Left hindlimb (tissue), 1 donor: ENCODE results near the gene SPEM2.

Source experiments
- DNase-seq: peaks from one replicate; pipeline ENCODE4 v3.0.0-alpha.2; 2018

The SPEM2 gene

DNA sequence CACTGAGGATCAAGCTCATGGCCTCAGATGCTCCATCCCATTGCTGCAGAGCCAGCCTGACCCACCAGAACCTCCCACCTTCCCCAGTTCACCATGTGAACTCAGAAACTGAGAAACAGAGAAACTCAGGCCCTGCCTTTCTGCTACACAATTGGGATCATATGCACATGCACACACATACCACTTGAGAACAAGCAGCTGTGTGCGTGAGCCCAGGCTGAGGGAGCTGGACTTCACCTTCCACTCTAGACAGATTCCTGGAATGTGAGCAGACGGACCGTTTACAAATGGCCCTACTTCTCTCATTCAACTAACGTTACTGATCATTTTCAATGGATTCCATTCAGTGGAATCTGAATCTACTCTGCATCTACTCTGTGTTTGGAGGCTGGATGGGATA, 1.7 kb upstream of the SPEM2 start:
- DNase-seq = no peak

DNA sequence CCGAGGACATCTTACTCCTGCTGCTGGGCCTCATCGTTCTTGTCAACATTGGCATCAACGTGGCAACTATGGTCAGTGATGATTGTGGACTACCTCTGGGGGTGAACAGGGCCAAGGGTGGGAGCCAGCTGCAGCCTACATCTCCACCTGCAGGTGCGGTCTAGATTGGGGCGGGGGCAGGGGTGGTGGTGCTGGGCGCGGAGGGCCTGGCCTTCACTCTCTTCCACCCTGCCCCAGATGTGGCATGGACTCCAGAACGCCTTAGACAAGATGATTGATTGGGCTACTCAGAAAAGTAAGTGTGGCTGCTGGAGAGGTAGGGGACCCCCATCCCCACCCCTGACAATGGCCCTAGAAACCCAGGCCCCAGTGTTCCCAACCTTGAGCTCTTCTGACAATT, 340 bp downstream of the SPEM2 start:
- no peak for DNase-seq

DNA sequence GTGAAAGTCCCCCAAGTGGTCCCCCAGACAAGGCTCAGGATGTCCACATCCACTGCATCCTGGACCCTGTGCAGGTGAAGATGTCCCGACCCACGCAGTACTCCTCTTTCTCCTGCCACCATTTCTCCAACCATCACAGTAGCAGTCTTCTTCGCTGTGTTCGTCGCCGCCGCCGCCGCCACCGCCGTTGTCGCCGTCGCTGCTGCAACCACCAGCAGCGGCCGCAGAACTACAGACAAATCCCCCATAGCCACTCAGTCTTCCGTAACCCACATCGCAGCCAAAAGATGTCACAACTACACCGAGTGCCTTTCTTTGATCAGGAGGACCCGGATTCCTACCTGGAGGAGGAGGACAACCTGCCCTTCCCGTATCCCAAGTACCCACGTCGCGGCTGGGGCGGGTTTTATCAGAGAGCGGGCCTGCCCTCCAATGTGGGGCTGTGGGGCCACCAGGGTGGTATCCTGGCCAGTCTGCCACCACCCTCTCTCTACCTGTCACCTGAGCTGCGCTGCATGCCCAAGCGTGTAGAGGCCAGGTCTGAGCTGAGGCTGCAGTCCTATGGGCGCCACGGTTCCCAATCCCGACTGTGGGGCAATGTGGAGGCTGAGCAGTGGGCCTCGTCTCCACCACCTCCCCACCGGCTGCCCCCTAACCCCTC, 917 bp downstream of the SPEM2 start:
- DNase-seq = no peak

DNA sequence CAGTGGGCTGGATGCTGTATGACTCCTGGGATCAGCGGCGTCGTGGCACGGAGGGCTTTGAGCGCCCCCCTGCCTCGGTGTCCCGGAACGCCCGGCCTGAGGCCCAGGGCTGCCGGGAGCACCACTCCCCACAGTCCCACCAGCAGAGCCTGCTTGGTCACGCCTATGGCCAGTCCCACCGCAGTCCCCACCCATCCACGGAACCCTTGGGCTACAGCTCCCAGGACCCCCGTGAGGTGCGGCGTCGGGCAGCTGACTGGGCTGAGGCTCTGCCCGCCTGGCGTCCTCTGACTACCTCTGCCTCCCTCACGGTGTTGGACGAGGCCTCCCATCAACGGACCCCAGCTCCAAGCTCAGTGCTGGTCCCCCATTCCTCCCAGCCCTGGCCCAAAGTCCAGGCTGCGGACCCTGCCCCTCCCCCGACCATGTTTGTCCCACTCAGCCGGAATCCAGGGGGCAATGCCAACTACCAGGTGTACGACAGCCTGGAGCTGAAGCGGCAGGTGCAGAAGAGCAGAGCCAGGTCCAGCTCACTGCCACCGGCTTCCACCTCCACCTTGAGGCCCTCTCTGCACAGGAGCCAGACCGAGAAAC, 1.6 kb downstream of the SPEM2 start:
- DNase-seq = no peak

DNA sequence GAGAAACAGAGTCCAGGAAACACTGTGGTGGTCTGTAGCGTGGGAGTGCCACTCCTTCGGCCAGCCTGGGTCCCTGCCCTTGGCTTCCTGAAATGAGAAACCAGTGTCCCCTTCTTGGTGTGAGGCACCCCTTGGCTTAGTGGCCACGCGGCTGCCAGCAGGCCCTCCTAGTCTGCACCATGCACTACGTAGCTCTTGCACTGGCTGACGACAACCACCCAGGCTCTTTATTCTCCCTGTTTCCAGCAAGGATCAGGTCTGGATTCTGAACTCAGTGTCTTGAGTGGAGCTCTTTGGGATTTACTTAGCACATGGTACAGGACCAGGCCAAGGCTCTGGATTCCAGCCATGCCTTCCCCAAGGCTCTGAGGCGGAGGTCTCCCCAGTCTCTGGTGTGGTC, 2.1 kb downstream of the SPEM2 start:
- no peak for DNase-seq

DNA sequence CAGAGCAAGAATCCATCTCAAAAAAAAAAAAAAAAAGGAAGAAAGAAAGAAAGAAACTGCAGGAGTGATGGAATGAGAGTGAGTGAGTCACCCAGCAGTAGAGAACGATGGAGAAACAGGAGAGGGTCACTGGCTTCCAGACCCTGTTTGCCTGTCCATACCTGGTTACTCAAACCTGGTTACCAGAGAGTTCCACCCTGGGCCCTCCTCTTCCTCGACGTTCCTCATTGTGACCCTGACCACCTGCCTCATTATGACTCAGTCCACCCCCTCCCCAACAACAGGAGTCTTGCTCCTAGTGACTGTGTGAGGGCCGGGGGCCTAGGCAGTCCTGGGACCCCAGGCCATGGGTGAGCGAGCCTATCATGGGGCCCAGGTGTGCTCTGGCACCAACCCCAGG, 3.1 kb downstream of the SPEM2 start, which contains the start of gene SPEM3:
TSS of gene SPEM3 (plus strand) at position 301 of the 400 bp plus-strand sequence. CDS start at position 347, 46 bp downstream.
- no peak for DNase-seq

DNA sequence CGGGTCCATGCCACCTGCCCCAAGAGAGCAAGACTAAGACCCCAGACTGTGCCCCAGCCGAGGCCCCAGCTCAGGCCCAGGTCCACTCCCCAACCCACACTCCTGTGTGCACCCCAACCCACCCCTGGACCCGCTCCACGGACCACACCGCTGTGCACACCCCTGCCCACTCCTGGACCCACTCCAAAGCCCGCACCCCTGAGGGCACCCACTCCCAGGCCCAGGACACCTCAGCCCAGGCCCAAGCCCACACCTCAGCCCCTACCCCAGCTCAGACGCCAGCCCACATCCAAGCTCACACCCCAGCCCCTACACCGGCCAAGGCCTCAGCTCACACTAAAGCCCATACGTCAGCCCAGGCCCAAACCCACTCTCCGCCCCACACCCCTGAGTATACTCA, 4.3 kb downstream of the SPEM2 start:
- no peak for DNase-seq

DNA sequence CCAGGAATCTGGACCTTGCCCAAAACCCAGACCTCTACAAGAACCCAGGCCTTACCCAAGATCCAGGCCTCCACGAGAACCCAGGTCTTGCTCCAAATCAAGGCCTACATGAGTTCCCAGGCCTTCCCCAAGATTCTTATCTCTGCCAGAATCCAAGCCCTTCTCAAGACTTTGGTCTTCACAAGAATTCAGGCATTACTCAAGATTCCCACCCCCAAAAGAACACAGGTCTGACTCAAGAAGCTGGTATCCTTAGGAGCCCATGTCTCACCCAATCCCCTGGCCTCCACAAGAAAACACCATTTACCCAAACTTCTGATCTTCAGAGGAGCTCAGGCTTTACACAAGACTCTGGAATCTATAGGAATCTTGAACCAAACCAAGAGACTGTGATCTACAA, 5.8 kb downstream of the SPEM2 start:
- no peak for DNase-seq

DNA sequence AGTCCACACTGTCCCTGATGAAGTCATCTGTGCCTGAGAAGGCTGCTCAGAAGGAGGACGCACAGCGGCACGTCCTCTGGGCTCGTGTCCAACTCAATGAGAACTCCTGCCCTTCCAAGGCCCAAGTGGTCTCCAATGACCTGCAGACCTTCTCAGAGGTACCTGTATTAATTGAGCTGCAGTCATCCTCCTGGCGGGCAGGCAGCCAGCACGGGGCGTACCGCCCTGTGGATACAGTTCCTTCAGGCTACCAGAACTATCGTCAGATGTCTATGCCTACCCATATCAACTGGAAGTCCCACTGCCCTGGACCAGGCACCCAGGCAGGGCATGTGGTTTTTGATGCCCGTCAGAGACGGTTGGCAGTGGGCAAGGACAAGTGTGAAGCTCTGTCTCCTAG, 6.9 kb downstream of the SPEM2 start:
- DNase-seq = no peak

DNA sequence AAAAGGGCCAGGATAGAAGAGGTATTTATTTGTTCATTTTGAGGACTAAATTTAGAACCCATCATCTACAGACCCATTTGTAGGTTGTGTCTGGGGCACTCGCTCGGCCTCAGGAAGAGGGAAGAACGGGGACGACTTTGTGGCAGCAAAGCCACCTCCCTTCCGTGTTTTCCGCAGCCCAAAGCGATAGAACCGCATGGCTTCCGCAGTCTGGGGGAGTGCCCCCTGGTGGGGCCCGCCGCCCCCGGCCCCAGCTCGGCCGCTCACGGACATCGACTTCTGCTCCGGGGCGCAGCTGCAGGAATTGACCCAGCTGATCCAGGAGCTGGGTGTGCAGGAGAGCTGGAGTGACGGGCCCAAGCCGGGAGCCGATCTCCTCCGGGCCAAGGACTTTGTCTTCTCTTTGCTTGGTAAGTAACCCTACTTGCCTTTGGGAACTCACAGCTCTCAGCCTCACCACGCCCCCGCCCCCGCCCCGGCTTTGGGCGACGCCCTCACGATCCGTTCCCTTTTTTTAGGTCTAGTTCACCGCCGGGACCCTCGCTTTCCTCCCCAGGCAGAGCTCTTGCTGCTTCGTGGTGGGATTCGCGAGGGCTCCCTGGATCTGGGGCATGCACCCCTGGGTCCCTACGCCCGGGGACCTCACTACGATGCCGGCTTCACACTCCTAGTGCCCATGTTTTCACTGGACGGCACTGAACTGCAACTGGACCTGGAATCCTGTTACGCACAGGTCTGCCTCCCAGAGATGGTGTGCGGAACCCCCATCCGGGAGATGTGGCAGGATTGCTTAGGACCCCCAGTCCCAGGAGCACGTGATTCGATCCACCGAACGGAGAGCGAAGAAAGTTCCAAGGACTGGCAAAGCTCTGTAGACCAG, 10.5 kb downstream of the SPEM2 start:
- no peak for DNase-seq

DNA sequence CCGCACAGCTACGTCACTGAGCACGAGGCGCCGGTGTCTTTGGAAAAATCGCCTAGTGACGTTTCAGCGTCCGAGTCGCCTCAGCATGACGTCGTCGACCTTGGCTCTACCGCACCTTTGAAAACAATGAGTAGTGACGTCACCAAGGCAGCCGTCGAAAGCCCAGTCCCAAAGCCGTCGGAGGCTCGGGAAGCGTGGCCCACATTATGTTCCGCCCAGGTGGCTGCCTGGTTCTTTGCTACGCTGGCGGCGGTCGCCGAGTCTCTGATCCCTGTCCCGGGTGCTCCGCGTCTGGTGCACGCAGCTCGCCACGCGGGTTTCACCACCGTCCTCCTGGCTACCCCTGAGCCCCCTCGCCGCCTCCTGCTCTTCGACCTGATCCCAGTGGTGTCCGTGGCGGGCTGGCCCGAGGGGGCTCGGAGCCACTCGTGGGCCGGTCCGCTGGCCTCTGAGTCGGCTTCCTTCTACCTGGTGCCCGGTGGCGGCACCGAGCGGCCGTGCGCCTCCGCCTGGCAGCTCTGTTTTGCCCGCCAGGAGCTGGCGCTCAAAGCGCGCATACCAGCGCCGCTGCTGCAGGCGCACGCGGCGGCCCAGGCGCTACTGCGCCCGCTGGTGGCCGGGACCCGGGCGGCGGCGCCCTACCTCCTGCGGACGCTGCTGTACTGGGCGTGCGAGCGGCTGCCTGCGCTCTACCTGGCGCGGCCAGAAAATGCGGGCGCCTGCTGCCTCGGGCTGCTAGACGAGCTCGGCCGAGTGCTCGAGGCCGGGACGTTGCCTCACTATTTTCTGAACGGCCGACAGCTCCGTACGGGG, 11.3 kb downstream of the SPEM2 start:
- peak; percentile 76 for DNase-seq

DNA sequence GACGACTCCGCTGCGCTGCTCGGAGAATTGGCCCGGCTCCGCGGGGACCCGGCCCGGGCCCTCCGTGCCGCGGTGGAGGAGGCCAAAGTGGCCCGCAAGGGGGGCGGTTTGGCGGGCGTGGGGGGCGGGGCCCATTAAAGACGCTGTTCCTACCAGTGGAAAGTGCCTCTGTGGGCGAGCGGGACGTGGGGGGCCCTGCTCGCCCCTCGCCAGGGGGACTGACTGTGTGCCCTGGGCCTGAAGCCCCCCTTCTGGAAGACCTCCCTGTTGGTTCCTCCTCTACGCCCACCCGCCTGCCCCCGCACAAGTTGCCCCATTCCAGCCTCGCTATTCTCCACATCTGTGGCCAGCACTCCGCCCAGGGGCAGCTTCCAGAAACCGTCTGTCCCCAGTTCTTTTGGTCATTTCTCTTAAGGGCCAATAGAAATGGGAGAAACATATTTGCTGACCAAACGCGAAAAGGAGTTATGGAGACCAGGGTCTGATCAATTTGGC, 12.0 kb downstream of the SPEM2 start:
- DNase-seq = no peak

DNA sequence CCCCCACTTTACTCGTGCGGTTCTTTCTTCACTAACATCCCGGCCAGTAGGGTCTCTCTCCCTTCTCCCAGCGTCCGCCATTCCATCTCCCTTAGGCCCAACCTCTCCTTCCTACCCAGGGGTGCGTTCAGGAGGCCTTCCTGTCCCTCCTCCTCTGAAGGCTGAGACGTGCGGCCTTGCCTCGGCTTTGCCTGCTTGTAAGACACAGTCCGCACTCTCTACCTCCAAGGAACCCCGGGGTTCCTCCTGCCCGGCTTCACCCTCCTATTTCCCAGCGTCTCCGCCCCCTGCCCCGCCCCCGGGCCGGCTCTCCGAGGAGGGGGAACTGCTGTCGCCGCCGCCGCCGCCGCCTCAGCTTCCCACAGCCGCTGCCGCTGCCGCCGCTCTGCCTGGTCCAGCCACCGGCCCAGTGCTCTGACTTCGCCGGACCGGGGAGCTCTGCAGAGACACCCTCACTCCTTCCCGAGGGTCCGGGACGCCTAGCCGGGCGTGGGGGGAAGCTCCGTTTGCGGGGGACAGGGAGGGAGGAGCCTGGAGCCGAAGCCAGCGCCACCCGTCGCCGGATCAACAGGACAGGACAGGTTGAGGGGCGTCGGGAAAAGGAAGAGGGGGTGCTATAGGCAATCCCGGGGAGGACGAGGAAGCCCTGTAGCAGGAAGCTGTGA, 12.7 kb downstream of the SPEM2 start:
- peak; percentile 69 for DNase-seq

DNA sequence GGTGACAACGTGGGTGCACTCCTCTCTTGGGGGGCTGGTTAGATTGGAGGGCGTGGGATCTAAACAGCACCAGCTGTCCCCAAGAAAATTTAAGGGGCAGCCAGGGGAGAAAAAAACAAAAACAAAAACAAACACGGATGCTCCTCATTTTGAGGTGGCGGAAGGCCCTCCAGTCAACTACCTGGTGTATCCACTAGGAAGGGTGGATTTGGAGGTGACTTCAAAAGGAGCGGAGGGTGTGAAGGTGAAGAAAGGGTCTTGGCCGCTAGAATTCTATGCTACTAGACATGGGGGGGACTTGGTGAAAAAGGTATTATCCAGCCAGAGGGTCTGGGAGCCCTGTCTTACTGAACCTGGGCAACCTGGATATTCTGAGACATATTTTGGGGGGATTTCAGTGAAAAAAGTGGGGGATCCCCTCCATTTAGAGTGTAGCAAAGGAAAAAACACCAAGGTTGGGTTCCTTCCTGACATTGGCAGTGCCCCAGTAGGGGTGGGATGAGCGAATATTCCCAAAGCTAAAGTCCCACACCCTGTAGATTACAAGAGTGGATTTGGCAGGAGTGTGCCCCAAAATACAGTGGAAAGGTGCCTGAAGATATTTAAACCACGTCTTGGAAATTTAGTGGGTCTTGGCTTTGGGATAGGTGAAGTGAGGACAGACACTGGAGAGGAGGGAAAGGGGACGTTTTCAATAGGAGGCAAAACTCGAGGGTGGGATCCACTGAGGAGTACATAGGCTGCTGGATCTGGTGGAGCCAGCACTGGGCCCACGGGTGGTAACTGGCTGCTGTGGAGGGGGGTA, 13.4 kb downstream of the SPEM2 start:
- DNase-seq = no peak

DNA sequence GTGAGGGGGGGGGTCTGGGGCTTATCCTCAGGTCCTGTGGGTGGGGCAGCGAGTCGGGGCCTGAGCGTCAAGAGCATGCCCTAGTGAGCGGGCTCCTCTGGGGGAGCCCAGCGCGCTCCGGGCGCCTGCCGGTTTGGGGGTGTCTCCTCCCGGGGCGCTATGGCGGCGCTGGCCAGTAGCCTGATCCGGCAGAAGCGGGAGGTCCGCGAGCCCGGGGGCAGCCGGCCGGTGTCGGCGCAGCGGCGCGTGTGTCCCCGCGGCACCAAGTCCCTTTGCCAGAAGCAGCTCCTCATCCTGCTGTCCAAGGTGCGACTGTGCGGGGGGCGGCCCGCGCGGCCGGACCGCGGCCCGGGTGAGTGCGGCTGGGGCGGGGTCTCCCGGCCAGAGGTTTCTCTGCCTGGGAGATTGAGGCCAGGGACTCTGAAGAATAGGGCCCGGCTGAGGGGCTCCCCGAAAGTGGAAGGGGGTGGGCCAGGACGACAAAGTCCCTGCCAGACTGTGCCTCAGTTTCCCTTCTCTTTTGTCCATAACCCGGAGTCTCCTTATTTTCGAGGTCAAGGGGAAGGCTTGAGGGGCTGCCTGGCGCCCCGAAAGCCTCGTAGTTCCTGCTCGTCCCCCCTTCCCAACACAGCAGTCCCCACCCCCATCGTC, 14.2 kb downstream of the SPEM2 start, which contains the start of gene FGF11:
TSS of gene FGF11 (plus strand) at position 51 of the 651 bp plus-strand sequence. CDS start at position 160, 109 bp downstream.
- DNase-seq = no peak

DNA sequence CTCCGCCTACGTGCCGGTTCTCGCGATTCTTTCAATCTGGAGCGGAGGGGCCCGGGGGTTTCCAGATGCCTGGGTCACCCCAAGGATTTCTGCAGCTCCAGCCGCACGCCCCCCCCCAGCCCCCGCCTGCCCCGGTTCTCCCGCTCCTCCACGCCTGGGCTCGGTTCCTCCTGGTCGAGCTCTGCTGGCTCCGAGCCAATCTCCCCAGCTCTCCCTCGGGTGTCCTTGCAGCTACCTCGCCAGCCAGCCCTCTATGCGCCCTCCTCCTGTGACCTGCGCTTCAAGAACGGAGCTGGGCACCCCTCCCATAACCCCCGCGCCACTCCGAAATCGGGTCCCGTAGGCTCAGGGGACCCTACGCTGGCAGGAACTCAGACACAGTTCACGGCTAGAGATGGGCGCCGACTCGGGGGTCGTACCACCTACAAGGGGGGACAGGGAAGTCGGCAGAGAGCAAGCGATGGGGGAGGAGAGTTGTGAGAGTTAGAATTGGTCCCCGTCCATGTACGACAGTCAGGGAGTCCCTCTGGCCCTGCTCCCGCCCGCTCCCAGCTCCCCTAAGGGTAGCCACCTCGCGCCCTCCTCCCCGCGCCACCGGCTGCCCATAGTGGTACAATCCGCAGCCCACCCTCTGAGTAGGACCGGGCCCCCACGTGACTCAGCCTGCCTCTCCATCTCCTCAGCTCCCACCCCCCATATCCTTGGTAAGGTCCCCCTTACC, 14.9 kb downstream of the SPEM2 start:
- DNase-seq = peak; percentile 74

DNA sequence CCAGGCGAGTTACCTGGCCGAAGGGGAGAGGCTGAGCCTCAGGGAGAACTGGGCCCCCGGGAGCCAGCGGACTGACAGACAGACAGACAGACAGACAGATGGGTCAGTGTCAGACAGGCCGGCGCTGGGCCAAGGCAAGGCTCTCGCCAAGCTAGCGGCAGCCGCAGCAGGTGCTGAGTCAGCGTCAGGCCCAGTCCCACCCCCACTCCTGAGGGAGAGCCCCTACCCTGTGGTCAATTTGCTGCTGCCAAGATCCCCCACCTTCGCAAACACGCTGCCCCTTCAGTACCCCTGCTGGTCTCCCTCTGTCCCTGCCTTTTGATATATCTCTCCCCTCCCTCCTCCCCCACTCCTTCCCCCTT, 15.4 kb downstream of the SPEM2 start:
- DNase-seq = peak; percentile 78

DNA sequence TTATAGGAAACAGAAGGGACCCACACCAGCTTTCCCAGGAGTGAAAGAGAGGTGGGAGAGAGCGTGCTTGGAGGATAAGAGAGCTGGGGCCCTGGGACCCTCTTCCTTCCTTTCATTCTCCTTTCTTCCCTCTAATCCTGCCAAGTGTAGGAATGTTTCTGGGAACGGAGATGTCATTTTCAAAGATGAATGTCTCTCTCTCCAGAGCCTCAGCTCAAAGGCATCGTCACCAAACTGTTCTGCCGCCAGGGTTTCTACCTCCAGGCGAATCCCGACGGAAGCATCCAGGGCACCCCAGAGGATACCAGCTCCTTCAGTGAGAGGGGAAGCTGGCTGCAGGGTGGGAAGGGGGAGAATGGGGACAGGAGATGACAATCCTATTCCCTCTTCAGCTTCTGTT, 15.8 kb downstream of the SPEM2 start:
- DNase-seq = no peak

DNA sequence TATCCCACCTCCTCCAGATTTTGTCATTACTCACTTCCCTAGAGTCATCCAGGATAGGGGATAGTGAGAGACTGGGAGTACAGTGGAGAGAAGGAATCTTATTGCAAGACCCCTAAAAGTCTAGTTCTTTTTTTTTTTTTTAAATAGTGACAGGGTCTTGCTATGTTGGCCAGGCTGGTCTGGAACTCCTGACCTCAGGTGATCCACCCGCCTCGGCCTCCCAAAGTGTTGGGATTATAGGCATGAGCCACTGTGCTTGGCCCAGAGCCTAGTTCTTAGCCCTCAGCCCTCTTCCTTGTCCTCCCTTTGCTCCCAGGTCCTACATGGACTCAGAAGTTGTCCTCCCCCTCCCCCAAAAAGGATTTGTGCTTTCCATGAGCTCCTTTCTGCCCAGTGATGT, 16.7 kb downstream of the SPEM2 start:
- no peak for DNase-seq
